HG03565 (cell line): ENCODE results near the gene AP1M2.
"Not testable (repeated sequence)": the region's sequence is repeated elsewhere in the genome, so short reads cannot be mapped to it uniquely, and the experiment has no call there.

ENCODE experiments used
- ATAC-seq: cut with Tn5 transposase; IDR thresholded peaks from one replicate; pipeline ENCODE4 v1.9.1; 2021; ENCODE audit warnings: mild to moderate bottlenecking, moderate library complexity; ENCODE audit not compliant: unreplicated experiment

Gene AP1M2

DNA sequence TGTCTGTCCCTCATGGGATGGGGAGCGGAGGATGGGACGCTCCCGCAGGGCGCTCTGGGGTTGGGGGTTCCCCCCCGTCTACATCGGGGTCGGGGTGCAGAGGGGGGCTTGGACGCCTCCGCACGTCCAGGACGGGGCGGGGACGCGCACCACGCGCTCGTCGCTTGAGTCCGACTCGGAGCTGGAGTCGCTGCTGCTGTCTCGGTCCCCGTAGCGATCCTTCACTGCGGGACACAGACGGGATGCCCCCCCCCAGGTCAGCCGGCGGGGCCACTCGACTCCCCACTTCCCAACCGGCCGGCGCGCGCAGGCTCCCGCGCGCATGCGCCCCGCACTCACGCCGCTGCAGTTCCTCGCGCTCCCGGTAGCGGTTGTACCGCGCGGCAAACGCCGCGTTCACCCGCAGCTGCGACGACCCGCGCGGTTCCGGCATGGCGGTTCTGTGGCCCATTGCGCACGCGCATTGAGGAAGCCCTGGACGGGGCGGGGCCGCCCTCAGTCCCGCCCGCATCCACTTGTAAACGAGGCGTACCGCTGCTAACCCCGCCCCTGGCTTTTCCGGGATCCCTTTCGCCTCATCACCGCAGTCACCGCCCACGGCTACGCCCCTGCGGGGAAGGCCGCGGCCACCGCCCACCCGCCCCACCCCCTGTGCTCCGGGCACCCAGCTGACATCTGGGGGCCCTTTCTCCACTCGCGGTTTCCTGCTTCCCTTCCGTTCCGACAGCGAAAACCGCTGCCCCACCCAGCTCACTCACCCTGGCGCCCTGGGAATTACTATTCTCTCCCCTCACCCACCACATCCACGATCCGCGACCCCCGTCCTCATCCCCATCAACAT lies 21.3 kb downstream of the AP1M2 start, which contains the start of gene KRI1:
TSS of gene KRI1 (minus strand) at position 444 of the 841 bp plus-strand sequence. CDS start at position 433, 11 bp downstream.
- peak; percentile 32 for ATAC-seq

DNA sequence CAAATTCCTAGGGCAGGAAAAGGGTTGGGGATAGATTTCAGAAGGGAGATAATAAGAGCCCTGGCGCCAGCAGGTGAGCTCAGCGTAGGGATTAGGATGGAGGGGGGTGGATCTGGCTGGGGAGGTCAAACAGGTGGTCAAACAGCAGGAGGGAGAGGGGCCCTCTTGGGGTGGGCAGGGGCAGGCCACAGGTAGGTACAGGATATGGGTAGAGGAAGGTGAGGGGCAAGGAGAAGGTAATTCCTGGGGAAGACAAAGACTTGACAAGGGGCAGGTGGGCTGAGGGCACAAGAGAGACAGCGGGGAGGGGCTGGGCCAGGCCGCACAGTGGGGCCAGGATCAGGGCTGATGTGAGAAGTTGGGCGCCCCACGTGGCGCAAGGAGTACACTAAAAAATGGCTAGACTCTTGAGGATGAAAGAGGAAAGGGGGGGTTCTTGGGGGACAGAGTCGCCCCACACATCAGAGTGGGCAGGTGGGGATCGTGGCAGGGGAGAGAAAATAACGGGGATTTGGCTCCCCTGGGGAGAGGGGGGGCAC lies 22.0 kb downstream of the AP1M2 start:
- no peak for ATAC-seq

DNA sequence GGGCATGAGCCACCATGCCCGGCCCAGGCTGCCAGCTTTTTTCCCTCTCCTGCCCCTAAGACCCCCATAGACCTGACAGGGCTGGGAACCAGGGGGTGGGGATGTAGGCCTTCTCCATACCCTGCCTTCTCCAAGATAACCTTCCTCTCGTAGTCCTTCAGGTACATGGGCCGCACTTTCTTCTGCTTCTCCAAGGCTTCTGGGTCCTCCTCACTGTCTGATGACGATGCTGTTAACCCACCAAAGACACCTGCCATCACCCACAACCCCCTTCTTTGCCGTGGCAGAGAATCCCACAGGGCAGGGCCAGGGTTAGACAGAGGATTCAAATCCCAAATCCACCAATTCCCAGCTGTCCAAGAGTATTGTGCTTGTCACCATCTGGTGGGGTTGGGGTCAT lies 24.5 kb downstream of the AP1M2 start:
- no peak for ATAC-seq

DNA sequence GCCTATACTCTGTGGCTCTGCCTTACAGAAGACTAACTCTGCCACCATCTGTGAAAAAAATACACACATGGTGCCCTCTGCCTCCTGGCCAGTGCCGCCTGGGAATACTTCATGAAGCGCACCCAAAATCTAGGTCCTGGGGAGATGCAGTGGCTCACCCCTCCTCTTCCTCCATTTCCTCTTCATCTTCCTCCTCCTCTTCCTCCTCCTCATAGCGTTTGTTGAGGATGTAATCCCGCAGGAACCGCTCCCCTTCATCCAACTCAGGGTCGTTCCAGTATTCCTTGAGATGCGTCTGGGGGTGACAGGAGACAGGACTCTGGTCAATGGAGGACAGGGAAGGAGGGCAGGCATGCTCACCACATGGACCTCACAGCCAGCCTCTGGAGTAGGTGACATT lies 27.0 kb downstream of the AP1M2 start:
- no peak for ATAC-seq

DNA sequence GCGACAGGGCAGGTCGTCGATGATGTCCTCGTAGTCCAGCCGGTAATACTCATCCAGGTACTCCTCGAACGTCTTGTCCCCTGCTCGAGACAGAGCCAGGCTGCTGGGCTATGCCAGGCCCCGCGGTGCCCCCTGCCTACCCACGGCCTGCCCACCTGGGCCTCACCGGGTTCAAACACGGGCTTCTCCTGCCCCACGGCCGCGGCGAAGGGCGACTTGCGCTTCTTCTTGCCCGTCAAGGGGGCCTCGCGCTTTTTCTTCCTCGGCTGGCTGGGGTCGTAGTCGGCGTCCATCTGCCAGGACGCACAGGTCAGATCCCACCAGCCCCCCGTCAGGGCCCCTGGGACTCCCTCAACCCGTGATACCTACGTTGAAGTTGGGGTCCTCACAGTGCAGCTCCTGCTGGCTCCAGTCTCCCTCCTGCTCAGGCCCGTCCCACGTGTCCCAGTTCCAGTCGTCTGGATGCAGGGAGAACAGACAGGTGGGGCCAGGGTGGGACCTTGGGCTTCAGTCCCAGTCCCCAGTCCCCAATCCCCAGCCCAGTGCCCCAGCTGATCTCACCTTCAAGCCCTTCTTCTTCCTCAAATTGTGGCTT lies 29.4 kb downstream of the AP1M2 start:
- ATAC-seq, result no peak

DNA sequence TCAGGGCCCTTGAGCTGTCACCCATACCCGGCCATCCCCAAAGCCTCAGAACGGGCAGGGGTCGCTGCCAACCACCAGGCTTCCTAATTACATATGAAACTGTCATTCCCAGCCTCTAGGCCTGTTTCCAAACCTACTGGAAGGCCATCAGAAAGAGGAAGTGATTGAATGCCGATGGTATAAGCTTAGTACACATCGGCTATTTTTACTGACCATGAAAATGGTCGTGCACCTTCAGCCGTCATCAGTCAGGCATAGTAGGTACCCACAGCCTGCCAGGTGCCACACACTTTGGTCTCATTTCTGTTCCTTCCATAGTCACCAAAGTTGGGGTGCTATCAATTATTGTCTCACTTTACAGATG lies 31.5 kb downstream of the AP1M2 start:
- ATAC-seq, result no peak

DNA sequence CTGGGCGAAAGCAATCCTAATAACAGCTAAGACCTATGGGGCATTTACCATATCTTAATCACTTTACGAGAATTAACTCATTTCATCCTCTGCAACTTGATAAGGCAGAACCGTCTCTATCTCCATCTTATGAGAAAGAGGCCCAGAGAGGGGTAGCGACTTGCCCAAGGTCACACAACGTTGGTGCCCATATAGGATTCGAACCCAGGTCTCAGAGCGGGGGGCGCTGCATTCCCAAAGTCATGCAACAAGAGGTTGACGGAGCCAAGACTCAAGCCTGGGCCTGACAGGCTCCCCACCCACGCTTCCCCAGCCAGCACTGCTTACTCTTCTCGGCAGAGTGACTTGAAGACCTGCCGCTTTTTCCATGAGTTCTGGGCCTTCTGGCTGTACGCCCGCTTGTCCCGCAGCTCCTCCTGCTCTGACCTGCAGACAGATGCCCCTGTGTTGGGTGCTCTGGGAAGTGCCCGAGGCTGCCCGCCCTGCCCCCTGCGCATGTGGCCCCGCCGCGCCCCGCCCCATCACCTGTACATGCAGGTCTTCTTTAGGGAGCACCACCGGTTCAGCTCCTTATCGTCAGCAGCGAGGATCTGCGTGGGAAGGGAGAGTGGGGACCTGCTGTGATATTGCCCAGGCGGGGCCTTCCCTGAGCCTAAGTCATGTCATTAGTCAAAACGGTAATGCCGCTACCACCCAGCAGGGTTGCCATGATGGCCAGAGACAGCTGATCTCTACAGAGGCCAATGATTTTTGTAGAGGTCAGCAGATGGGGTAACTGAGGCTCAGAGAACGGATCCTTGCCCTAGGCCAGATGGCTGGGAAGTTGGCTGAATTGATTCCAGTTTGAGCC lies 32.1 kb downstream of the AP1M2 start:
- ATAC-seq, result no peak

DNA sequence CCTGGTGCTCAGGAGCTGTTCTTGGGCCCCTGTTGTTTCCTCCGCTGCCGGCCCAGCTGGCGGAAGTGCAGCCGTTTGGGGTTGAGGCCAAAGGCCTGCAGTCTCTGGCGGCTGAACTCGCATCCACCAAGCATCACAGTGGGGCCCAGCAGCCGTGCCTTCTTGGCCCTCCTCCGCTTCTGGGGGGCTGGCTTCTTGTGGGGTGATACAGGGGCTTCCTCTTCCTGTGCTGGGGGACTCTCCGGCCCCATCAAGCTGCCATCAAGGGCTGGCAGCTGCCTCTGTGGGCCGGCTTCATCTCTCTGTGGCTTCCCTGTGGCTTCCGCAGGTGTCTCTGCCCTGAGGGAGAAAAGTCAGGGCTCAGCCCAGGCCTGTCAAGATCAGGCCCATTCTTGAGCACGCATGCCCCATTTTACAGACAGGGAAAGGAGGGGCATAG lies 33.1 kb downstream of the AP1M2 start:
- peak; percentile 63 for ATAC-seq

DNA sequence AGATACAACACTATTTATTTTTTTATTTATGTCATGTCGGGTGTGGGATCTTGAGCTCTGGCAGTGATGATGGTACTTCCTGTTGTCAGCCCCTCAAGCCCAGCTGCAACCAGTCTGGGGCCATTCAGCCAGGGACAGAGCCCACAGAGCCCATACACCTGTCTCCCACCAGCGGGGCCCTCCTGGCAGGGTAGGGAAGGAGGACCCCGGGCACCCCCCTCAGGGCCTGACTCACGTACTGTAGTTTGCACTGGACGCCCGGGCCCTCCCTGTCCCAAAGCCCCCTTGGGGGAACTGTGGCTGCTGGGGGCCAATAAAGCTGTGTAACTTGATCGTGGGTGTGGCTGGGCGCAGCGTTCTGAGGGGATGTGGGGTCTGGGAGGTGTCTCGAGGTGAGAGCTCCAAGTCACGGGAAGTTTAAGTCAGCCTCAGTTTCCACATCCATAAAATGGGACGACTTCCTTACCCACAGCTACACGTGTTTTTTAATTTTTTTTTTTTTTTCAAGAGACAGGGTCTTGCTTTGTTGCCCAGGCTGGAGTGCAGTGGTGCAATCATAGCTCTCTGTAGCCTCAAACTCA lies 33.9 kb downstream of the AP1M2 start:
- ATAC-seq, result no peak

DNA sequence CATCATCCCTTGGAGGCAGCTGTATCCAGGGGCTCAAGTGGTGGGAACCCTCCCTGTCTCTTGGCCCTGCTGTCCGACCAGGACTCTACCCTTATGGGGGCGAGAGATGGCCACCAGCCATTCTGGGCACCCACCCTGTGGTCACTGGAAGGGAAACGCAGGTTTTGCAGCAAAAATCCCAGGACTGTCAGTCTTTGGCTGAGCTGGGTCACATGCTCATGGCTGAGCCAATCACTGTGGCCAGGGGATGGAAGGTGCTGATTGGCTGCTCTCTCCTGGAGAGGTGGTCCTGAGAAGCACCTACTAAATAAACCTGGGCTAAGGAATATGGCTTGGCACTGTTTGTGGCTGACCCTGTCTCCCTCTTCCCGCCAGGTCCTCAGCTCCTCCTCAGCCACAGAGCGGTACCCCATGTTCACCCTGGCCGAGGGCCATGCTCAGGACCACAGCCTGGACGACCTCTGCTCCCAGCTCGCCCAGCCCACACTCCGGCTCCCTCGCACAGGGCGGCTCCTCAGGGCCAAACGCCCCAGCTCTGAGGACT lies 34.5 kb downstream of the AP1M2 start:
- ATAC-seq, result no peak

DNA sequence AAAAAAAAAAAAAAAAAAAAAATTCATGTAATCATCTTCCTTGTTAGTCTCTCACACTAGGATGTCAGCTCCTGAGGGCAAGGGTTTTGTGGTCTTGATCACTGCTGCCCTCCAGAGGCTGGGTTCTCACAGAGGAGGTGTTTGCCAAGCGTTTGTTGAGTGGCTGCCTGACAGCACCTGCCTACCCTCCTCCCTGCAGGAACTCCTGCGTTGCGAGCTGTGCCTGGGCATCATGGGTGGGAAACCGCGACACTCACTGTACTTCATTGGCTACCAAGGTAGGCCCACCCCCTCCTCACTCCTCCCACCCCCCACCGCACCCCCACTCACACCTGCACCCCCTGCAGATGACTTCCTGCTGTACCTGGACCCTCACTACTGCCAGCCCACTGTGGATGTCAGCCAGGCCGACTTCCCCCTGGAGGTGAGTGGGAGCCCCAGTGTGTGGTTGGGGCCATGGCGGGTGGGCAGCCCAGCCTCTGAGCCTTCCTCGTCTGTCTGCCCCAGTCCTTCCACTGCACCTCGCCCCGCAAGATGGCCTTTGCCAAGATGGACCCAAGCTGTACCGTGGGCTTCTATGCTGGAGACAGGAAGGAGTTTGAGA lies 35.3 kb downstream of the AP1M2 start:
- ATAC-seq, result no peak

DNA sequence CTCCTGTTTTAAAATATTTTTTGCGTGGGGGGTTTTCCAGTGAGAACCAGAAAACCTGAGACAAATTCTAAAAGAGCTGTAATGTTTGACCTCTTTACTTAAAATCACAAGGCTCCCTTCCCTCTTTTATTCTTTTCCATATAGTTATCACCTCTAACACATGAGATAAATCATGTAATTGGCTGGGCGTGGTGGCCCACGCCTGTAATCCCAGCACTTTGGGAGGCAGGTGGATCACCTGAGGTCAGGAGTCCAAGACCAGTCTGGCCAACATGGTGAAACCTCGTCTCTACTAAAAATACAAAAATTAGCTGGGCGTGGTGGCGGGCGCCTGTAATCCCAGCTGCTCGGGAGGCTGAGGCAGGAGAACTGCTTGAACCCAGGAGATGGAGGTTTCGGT lies 36.1 kb downstream of the AP1M2 start:
- not testable (repeated sequence) for ATAC-seq

DNA sequence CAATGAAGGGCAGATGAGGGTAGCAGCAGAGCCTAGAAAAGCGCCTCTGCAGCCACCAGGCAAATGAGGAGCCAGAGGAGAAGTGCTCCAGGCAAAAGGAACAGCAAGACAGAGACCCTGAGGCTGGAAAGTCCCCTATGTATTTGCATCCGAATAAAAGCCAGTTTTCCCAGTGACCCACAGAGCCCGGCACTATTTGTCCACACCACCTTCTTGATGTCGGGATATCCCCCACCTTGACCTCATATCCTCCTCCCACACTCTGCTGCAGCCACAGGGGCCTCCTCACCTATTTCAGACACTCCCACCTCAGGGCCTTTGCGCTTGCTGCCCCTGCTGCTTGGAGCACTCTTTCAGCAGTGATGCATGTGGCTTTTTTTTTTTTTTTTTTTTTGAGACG lies 36.8 kb downstream of the AP1M2 start:
- no peak for ATAC-seq

DNA sequence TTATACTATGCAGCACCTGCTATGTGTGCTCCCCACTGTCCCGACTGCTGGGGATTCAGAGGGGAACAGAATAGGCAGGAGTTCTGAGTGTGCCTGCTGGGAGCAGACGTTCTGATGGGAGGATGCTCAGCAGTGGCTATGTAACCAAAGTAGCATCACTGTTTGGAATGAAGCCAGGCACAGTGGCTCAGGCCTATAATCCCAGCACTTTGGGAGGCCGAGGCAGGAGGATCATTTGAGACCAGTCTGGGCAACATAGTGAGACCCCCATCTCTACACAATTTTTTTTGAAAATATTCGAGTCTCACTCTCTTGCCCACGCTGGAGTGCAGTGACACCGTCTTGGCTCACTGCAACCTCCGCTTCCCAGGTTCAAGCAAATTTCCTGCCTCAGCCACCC lies 37.4 kb downstream of the AP1M2 start:
- no peak for ATAC-seq

DNA sequence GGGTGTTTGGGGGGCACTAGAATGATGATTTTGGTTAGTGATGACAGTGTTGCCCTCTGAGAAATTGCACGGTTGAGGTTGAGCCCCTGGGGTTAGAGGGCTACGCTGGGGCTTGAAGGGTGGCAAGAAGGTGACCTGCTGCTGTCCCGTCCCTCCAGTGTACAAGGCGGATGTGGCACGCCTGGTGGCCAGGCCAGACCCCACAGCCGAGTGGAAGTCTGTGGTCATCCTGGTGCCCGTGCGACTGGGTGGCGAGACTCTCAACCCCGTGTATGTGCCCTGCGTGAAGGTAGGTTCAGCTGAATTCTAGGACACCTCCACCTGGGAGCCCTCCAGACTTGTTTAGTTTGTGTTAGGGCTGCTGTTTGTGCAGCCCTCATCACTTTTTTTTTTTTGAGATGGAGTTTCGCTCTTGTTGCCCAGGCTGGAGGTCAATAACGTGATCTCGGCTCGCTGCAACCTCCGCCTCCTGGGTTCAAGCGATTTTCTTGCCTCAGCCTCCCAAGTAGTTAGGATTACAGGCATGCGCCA lies 38.3 kb downstream of the AP1M2 start:
- no peak for ATAC-seq

DNA sequence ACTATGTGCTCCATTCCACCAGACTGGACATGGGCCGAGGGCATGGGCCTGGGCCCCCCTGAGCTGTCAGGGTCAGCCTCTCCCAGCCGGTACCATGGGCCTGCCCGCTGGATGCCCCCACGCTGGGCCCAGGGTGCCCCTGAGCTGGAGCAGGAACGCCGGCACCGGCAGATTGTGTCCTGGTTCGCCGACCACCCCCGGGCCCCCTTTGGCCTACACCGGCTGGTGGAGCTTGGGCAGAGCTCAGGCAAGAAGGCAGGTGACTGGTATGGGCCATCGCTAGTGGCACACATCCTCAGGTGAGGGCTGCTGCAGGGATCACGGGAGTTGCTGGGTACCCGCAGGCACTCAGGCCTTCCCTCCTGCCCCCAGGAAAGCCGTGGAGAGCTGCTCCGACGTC lies 40.3 kb downstream of the AP1M2 start:
- no peak for ATAC-seq

DNA sequence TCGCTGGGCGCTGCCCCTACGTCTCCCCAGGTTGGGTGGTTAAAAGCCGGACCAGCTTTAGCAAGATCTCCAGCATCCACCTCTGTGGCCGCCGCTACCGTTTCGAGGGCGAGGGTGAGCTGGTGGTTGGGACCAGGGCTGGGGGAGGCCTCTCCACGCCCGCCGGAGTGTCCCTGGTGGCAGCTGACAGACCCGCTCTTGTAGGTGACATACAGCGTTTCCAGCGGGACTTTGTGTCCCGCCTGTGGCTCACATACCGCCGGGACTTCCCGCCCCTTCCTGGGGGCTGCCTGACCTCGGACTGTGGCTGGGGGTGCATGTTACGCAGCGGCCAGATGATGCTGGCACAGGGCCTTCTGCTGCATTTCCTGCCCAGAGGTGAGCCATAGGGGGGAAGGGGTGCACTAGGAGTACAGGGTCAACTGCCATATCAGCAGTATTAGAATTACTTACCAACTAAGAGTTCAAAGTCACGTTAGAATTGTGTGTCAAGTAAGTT lies 42.3 kb downstream of the AP1M2 start:
- no peak for ATAC-seq

DNA sequence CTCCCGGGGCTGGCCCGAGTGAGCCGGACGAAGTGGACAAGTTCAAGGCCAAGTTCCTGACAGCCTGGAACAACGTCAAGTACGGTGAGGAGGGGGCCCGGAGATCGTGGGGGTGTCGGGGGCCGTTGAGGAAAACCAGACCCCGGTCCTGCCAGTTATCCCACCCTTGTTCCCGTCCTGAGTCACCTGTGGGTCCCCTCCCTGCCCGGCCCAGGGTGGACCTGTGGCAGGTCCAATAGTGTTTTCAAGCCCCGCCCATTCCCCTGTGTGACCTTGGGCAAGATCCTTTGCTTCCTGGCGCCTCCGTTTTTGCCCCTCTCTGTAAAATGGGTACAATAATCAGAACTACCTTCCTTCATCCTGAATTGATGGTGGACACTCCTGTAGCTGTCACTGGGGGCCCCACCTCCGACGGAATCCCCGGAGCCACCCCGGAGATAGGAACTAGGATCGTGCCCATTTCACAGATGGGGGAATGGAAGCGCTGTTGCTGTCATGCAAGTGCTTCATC lies 42.8 kb downstream of the AP1M2 start:
- ATAC-seq, result no peak

DNA sequence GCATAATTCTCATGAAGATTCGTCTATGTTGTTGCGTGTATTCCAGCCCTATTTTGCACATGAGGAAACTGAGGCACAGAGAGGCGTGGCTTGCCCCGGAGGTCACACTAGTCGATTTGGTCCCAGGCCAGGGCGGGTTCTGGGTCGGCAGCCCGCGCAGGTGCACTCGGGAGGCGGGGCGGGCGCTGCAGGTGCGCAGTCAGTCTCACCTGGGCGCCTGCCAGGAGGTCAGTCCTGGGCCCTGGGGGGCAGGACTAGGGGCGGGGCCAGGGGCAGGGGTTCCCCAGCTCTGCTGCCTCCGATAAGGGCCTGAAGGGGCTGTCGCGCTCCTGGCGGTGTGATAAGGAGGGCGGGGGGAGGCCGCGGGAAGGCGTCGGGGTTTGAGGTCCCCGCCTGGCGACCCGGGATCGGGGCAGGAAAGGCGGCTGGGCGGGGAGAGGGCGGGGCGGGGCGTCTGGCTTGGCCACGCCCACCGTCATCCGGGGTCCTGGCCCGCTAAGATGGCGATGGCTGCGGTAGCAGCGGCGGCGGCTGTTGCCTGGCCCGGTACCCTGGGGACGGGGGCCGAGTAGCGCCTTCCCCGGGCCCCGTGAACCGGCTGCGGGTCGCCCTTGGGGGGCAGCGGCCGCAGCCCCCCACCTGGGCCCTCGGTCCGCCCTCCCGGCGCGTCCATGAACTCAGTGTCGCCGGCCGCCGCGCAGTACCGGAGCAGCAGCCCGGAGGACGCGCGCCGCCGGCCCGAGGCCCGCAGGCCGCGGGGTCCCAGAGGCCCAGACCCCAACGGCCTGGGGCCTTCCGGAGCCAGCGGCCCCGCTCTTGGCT lies 43.5 kb downstream of the AP1M2 start, which contains the start of gene ATG4D:
TSS of gene ATG4D (plus strand) at position 485 of the 822 bp plus-strand sequence. CDS start at position 672, 187 bp downstream.
- ATAC-seq, result peak; percentile 44
